T-helper 2 cell treated with Interferon-gamma antibody and Interleukin-4, amounts not matched to agents 100 ng/mL and 5 ng/mL, for 36 hours (primary cell): ENCODE data around the gene ZNF747. TPM values are rescaled to one million over a fixed set of nuclear protein-coding genes. Genes with fewer than 3 reads are reported as not detected.

ENCODE experiments used
- intact Hi-C: fragments of 100-400 bp; cut with micrococcal nuclease; formaldehyde crosslinking; loops from one replicate; pipeline ENCODE4 v1.15.1; 2023
- total RNA-seq: library from RNA; stranded (reverse); gene quantifications from 2 replicates; pipeline ENCODE4 v1.2.3, GENCODE V29; 2022

Gene ZNF747
- total RNA-seq = 12.1 and 12.7 TPM in 2 replicates

- intact Hi-C loops = loop anchor here (1.0 to 2.0 kb wide), 8 partner anchors 7 to 156 kb away; partner anchors contain the start of genes DCTPP1, ZNF764 and ZNF785
Measured at GRCh38 chr16:30534368-30535105, at the start of gene ZNF747. Gene ZNF747, minus strand, starts transcription at chr16:30534858. Its CDS starts 179 bp downstream, at chr16:30534679.

DNA sequence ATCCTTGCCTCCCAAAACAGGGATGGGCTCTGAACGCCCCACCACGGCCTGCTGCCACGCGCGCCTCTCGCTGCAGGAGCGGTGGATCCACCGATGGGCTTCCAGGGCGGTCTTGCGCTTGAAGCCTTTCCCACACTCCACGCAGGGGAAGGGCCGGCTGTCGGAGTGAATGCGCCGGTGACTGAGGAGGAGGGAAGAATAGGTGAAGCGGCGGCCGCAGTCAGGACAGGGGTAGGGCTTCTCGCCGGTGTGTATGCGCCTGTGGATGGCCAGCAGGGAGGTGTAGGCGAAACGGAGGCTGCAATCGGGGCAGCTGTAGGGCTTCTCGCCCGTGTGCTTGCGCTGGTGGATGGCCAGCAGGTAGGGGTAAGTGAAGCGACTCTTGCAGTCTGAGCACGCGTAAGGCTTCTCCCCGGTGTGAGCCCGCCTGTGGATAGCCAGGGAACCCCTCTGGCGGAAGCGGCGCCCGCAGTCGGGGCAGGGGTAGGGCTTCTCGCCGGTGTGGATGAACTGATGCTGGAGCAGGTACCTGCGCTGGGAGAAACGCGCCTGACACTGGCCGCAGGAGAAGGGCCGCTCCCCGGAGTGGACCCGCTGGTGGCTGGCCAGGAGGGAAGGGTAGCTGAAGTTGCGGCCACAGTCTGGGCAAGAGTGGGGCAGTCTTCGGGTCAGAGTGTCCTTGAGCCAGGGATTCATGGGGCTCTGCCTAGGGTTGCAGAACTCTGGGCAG lies 48.1 kb upstream of the ZNF747 start:
- intact Hi-C loops = no loop called here

DNA sequence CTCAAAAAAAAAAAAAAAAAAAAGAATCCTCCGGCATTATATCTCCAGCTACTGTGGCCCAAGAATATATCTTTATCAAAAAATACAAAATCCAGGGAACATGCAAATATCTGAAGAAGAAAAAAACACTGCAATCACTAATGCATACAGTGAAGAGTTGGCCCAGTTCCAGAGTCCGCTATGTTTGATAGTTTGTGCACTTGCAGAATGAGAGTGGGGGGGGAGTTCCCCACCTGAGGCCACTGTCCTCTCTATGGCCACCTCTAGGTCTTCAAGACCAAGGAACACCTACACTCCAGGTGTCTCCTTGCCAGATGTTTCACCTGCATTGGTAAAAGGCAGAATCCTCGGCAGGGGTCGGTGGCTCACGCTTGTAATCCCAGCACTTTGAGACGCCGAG lies 46.8 kb upstream of the ZNF747 start:
- intact Hi-C loops = no loop called here

DNA sequence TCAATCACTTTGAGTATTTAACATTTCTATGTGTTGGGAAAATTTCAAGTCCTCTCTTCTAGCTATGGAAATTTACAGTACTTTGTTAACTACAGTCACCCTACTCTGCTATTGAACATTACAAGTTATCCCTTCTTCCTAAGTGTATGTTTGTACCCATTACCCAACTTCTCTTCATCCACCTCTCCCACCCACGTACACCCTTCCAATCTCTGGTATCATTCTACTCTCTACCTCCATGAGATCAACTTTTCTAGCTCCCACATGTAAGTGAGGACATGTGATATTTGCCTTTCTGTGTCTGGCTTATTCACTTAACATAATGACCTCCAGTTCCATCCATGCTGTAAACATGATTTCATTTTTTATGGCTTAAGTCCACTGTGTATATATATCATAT lies 40.0 kb upstream of the ZNF747 start:
- intact Hi-C loops = loop anchor here (5.0 kb wide), 1 partner anchor 348 kb away; the partner anchor contains the start of gene FBXL19

GRCh38 chr16:30571445-30572322 lies 37.0 kb upstream of the ZNF747 start, which contains the start of gene ZNF688:
Gene ZNF688, minus strand, starts transcription at chr16:30571714. Its CDS starts 85 bp downstream, at chr16:30571629.
- intact Hi-C loops = loop anchor here (1.0 to 5.0 kb wide), 7 partner anchors 13 to 351 kb away; partner anchors contain the start of genes FBRS, FBXL19, PRR14 and ZNF764

- intact Hi-C loops = loop anchor here (5.0 kb wide), 1 partner anchor 351 kb away; the partner anchor contains the start of gene FBXL19
Measured at GRCh38 chr16:30570636-30571444, 36.2 kb upstream of the ZNF747 start.

DNA sequence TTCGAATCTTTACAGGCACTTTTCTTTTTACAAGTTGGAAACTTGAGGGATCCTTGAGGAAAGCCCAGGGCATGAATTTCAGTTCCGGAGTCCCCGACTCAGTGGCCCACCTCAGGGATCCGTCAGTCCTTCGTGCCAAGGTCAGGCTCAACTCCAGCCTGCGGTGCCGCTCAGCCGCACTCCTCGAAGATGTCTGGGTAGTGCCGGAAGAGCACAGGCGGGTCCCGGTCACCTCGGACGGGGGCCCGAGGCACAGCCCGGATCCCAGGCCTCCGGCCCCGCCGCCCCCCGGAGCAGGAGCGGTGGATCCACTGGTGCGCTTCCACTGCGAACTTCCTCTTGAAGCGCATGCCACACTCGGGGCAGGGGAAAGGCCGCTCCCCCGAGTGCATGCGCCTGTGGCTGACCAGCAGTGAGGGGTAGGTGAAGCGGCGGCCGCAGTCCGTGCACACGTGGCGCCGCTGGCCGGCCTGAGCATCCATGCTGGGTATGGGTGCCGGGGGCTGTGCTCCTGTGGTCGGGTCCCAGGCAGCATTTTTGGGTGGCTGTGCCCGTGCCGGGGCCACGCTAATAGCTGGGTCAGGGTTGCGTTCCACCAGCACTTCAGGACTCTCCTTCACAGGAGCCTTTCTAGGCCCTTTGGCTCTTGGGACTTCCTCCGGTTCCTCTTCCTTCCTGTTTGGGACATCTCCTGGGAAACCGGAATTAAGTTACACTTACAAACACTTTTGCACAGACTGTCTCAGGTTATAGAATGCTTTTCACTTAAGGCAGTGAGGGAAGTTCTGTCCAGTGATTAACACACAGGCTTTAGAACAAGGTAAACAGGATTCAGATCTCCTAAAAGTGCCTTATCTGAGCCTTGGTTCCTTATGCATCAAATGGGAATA lies 35.3 kb upstream of the ZNF747 start:
- intact Hi-C loops = loop anchor here (5.0 kb wide), 2 partner anchors 352 to 503 kb away; partner anchors contain the start of genes ALDOA and FBXL19

DNA sequence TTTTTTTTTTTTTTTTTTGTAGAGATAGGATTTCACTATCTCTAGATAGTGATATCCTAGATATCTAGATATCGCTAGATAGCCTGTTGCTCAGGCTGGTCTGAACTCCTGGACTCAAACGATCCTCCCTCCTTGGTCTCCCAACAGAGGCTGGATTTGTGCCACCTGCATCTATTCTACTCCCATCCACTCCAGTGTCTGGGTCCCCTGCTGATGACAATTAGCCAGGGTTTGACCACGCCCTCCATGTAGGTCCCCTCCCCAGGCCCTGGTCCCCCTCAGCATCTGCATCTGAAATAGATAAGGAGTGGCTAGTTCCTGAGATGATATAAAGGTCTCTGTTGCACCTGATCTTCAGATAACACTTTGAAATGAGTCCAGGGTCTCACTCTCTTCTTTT lies 34.6 kb upstream of the ZNF747 start:
- intact Hi-C loops = loop anchor here (5.0 kb wide), 1 partner anchor 502 kb away; the partner anchor contains the start of gene ALDOA

GRCh38 chr16:30567991-30568638 lies 33.5 kb upstream of the ZNF747 start:
- intact Hi-C loops = loop anchor here (5.0 kb wide), 1 partner anchor 501 kb away; the partner anchor contains the start of gene ALDOA

- intact Hi-C loops = loop anchor here (5.0 kb wide), 1 partner anchor 500 kb away; the partner anchor contains the start of gene ALDOA
Measured at GRCh38 chr16:30567160-30567990, 32.7 kb upstream of the ZNF747 start.

DNA sequence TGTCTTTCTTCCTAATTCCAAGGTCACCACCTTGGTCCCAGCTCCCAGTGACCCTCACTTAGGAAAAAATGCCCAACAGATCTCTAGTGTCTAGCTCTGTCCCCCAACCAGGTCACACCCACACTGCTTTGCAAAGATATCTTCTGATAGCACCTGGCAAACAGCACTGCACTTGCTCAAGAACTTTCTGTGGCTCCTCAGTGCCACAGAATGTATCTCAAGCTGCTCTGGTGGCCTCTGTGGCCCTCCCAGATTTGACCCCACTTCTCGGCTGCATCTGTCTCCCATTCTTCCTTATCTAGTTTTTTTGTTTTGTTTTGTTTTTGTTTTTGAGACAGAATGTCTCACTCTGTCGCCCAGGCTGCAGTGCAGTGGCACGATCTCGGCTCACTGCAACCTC lies 31.9 kb upstream of the ZNF747 start:
- intact Hi-C loops = loop anchor here (5.0 kb wide), 1 partner anchor 499 kb away; the partner anchor contains the start of gene ALDOA

DNA sequence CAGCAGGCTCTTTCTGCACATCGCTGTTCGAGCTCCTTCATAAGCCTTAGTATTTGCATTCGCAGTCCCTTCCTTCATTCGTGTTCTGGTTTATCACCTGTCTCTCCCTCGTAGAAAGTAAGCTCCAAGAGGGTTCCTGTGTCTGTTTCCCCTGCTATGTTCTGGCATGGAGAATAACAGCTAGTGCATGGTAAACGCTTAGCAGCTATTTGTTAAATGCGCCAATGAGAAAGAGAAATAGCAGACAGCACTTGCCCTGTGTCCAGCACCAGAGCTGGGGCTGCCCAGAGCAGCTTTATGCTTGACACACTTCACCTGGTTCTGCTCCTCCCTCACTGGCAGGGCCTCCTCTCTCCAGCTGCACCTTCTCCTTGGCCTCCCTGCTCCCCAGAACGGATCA lies 31.3 kb upstream of the ZNF747 start:
- intact Hi-C loops = loop anchor here (5.0 kb wide), 1 partner anchor 499 kb away; the partner anchor contains the start of gene ALDOA

GRCh38 chr16:30565526-30565925 lies 30.9 kb upstream of the ZNF747 start:
- intact Hi-C loops = loop anchor here (5.0 kb wide), 1 partner anchor 498 kb away; the partner anchor contains the start of gene ALDOA

DNA sequence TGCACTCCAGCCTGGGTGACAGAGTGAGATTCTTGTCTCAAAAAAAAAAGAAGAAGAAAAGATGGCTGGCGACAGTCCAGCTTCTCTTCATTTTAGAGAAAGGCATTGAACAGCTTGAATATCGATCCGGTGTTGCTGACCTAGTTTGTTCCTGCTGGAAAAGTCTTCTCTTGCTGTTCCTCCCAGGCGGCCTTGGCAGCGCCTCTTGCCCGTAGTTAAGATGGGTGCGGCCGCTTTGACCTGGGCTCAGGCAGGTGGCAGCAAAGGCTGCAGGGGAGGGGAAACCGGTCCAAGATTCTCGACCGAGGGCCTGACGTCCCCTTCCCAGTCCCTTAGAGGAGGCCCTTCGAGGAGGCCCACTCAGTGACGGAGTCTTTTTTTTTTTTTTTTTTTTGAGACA lies 27.4 kb upstream of the ZNF747 start:
- intact Hi-C loops = no loop called here

GRCh38 chr16:30561089-30561816 lies 26.6 kb upstream of the ZNF747 start:
- intact Hi-C loops = no loop called here

- intact Hi-C loops = loop anchor here (2.0 kb wide), 1 partner anchor 33 kb away; the partner anchor contains the start of gene ZNF768
Measured at GRCh38 chr16:30559690-30560089, 25.0 kb upstream of the ZNF747 start.
